HG02852 (cell line): Measurements from ENCODE around the gene IGFLR1.

ENCODE experiments used
- ATAC-seq: cut with Tn5 transposase; IDR thresholded peaks from one replicate; pipeline ENCODE4 v1.9.1; 2021; ENCODE audit warnings: mild to moderate bottlenecking, moderate library complexity; ENCODE audit not compliant: unreplicated experiment

IGFLR1 gene

DNA sequence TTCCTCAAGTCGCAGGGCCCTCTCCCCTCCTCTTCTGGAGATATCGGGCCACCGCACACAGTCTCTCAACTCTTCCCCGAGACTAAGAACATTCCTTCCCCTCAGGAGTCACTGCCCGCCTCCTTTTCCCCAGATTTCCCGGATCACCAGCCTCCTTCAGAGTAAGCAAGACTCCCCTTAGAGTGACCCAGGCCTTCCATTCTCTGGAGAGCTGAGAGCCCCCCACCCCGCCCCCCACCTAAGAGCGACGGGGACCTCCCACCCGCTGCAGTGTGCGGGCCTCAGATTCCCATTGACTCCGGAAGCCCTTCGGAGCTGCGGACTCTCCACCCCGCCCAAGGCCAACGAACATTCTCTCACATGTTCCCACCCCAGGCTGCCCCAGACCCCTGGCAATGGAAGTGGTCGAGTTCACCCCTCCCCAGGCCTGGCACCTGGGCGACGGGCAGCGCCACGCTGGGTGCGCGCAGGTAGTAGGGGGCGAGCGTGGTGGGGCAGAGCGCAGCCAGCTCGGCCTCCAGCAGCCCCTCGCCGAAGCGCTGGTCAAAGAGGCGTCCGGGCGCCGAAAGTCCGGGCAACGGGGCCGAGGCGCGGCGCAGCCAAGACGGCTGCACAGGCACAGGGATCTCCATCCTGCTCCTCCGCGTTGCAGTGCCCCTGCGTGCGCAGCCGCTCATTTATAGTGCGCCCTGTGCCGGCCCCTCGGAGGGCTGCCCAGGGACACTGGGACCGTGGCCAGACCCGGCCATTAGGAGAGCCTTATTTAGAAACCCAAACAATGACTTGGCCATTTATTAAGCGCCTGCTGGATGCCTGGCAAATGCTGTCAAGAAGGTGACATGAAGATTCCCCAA is 14.4 kb upstream of the IGFLR1 start, which contains the start of gene HSPB6:
Gene HSPB6 (minus strand): TSS at position 653 of the 854 bp plus-strand sequence. CDS start 21 bp downstream, at position 632.
- no peak for ATAC-seq

DNA sequence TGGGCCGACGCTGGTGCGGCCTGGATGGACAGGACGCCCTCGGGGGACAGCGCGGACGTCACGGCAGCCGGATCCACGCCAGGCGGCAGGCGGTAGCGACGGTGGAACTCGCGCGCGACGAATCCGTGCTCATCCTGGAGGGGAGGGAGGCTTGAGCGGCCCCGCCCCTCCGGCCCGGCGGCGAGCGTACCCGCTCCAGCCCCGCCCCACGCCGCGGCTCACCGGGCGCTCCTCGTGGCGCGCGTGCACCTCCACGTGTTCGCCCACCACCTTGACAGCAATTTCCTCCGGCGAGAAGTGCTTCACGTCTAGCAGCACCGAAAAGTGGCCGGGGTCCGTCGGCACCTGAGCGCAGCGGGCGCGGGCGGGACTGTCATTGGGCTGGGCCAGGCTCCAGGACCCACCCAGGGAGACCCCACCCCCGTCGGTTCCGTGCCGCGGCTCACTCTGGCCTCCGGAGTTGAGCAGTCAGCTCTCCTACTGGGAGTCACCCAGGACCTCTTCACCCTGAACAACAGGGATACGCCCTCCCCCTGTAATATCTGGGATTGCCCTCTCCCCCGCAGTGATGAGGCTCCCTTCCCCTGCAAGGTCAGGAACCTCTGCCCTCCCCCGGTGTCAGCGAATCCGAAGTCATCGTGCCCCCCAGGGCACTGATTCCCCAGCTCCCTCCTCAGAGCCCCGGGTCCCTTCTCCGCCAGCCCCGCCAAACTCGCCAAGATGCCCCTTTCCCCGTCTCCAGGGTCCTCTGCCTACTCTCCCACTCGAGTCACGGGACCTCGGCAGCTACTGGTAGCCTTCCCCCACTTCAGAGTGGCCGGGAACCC is 13.5 kb upstream of the IGFLR1 start:
- no peak for ATAC-seq

DNA sequence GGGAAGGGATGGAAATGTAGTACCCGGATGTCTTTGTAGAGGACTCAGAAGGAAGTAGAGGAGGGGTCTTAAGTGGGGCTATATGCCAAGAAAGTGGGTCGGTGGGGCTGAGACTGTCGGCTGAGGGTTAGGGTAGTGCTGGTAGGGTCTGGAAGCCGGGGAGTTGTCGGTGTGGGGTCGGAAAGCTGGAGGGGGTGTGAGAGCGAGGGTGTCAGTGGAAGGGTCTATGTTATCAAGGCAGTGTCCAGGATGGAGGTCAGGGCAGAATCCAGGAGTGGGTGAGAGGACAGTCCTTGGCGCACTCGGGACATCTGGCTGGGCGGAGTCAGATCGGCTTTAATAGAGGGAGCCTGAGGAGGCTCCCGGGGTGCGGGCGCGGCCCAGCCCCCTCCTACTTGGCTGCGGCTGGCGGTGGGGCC is 12.9 kb upstream of the IGFLR1 start:
- no peak for ATAC-seq

DNA sequence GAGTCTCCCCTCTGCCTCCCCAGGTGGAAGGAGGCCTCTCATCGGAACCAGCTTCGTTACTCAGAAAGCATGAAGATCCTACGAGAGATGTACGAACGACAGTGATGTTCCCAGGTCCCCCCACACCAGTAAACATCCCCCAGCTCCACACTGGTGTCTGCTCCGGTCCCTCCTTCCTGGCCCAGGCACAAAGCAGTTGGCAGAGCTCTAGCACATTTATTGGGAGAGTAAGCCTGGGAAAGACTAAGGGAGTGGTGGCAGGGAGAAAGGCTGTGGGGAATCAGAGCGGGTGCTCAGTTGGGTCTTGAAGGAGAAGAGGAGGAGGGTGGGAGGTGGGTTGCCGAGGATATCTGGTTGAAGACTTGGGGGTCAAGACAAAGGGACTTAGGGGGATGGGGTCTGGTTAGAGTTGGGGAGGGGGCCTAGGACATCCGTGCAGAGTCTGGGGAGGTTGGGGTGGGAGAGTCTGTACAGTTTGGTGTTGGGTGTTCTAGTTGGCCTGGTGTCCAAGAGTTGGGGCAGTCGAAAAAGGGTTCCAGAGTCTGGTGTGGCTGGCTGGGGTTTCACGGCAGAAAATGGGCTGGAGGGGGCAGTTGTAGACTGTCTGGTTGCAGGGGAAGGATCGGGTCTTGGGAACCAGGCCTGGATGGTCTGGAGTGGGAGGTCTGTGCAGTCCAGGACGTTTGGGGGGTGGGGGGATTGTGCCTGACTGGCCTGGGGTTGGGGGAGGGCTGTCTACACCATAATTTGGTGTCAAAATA is 12.3 kb upstream of the IGFLR1 start:
- no peak for ATAC-seq

DNA sequence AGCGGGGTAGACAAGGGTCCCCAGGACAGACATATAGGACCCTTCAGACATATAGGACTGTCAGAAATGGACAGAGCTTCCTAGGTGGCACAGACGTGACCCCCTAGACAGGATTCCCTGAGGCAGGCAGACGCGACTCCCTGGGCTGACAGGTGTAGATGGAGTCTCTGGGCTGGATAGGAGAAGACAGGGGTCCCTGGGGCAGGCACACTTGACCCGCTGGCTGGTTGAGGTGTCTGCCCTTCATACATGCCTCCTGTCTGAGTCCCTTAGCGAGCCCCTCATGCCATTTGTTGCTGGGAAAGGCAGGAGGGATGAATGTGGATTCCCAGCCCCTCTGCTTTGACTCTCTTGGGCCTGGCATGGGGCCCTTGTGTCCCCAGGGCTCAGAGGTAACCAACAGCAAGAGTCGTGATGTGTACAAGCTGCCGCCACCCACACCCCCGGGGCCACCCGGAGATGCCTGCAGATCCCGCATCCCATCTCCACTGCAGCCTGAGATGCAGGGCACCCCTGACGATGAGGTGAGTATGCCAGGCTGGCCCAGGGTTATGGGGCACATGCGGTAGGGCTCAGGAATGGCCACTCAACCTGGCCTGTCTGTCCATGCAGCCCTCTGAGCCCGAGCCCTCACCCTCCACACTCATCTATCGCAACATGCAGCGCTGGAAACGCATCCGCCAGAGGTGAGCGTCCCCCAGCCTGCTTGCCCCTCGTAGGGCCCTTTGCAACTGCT is 11.6 kb upstream of the IGFLR1 start:
- ATAC-seq: no peak

DNA sequence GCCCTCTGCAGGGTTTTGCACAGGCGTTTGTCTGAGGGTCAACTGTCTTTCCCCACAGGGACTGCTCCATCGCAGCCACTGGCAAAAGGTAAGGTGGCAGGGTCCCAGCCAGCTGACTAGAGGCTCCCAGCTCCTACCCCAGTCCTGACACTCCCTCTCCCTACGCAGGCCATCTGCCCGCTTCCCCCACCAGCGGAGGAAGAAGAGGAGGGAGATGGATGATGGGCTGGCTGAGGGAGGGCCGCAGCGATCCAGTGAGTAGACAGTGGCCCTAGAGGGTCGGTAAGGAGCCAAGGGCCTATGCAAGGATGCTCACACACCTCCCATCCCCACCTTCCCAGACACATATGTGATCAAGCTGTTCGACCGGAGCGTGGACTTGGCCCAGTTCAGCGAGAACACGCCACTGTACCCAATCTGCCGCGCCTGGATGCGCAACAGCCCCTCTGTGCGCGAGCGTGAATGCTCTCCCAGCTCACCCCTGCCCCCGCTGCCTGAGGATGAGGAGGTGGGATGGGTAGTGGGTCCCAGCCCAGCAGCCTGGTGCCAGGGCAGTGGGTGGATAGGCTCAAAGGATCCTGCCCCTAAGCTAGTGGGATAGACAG is 10.6 kb upstream of the IGFLR1 start:
- no peak for ATAC-seq

DNA sequence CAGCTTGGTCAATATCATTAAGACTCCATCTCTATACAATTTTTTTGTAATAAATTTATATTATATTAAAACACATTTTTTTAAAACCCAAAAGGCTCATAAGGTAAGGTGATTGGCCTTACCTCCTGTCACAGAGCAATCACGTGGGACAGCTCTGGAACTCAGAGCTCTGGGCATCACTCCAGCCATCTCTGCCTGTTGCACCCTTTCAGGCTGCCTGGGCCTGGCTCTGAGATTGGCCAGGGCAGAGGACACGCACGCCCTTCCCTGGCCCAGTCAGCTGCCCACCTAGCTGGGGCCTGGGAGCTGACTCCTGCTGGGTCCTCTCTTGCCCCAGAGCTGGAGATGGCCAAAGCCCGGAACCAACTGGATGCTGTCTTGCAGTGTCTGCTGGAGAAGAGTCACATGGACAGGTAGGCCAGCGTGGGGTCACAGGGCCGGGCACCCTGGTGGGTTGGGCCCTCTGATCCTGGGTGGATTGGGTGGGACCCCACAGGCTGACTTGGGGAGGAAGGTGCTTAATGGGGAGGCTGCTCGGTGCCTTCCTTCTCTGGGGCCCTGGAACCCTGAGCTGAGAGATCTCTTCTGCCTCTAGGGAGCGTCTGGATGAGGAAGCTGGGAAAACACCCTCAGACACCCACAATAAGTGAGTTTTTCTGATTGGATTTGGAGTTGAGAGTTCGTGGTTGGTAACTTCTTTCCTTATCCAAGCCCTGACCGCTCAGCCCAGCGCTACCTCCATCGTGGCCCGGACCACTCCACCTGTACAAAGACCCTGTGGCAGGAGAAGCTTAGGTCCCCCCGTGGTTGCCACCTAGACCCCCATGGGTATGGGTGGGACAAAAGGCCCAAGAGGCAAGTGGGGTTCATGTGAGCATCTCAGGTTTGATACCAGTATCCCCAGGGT is 9.8 kb upstream of the IGFLR1 start:
- ATAC-seq: no peak

DNA sequence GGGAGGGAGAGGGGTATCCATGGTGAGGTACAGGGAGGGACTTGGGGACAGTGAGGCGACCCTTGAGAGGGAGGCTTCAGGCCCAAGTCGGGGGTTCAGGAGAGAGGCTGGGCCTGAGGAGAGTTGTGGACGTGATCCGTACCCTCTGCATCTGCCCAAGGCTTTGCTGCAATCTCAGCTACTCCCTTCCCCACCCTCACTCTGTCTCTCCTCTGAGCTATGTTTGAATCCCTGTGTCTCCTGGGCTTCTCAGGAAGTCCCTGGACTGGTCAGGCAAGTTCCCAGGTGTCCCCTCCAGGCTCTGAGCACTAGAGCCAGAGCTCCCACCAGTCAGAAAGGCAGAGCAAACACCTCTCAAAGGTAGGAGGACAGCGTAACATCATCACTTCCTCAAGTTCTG is 7.9 kb upstream of the IGFLR1 start:
- no peak for ATAC-seq

DNA sequence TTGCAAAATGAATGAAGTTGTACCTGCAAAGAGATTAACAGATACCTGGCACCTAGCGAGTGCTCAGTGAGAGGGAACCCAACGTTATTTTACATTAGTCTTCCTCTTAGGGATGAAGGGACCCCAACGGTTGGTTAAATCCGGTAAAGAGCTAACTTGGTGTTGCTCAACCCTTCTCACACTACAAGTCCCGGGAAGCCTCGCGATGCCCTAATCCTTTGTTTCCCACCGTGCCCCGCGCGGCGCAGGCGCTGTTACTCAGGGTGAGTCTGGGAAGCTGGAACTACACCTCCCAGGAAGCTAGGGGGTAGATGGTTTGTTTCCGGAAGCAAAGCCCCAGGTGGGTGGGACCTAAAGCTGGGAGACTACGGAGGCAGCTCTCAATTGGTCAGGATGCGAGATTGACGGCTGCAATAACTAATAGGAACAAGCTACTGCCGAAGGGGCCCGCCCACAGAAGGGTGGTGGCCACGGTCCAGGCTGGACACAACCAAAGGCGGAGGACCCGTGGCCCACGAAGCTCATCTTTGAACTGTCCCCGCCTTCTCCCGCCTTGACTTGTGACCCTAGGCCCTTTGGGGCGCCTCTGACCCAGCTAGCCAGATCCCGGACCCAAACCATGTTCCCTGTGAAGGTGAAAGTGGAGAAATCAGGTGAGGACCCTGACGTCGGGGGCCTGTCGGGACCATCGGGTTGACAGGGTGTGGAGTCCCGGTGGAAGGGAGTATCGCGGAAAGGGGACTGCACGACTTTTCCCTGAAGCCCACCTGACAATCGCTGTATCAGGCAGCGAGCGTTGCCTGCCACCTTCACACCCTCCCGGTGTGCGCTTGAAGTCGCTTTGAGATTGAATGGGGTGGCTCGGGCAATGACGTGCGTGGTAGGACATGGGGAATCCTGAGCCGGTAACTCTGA is 6.1 kb upstream of the IGFLR1 start, which contains the start of gene LIN37:
Gene LIN37 (plus strand): TSS at position 471 of the 915 bp plus-strand sequence. CDS start 149 bp downstream, at position 620.
- peak; percentile 72 for ATAC-seq

DNA sequence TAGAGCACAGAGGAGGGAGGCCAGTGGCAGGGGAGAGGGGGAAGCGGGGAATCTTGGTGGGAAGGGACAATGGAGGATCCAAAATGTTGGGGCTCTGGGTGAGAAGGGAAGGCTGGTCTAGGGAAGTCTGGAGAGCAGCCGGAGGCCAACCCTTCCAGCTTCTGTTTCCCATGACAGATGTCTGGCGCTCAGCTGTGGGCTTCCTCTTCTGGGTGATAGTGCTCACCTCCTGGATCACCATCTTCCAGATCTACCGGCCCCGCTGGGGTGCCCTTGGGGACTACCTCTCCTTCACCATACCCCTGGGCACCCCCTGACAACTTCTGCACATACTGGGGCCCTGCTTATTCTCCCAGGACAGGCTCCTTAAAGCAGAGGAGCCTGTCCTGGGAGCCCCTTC is 4.3 kb upstream of the IGFLR1 start:
- no peak for ATAC-seq

DNA sequence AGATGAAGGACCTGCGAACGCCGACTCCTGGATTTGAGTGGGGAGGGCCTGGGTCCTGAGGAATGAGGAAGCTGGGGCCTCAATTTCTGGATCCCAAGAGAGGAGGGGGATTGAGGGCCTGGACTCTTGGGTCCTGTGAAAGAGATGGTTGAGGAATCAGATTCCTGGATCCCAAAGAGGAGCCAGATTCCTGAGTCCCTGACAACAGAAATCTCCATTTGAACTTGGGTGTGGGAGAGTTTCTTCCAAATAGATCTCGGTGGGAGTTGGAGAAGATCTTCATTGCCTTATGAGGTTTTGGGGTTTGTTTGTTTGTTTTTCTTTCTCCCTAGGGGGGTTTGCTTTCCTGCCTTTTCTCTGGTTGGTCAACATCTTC is 3.8 kb upstream of the IGFLR1 start:
- ATAC-seq: no peak

DNA sequence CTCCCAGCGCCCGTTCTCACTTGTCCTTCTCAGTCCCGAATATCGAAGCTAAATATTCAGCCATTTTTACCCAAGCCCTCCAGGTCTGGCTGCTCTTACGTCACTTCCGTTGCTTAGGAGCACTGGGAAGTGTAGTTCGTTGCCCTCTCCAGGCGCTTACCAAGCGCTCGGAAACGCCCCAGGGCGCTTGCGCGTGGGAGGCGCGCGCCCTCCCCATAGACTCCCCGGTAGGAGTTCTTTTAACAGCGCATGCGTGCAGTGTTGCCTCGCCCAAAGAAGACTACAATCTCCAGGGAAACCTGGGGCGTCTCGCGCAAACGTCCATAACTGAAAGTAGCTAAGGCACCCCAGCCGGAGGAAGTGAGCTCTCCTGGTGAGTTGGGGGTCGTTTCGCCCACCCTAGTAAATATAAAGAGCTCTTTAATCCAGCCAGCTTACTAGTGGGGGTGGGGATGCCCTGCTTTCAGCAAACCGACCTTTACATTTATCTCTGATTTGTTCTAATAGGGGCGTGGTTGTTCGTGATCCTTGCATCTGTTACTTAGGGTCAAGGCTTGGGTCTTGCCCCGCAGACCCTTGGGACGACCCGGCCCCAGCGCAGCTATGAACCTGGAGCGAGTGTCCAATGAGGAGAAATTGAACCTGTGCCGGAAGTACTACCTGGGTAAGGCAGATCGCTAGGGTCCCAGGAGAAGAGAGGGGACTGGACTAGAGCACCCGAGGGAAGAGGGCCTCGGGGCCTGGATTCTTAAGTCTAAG is 3.3 kb upstream of the IGFLR1 start, which contains the start of the genes PSENEN and U2AF1L4:
Gene PSENEN (plus strand): TSS at position 324 of the 759 bp plus-strand sequence. CDS start 280 bp downstream, at position 604.
Gene U2AF1L4 (minus strand): TSS at position 91 of the 759 bp plus-strand sequence. CDS start 27 bp downstream, at position 64.
- peak; percentile 37 for ATAC-seq

DNA sequence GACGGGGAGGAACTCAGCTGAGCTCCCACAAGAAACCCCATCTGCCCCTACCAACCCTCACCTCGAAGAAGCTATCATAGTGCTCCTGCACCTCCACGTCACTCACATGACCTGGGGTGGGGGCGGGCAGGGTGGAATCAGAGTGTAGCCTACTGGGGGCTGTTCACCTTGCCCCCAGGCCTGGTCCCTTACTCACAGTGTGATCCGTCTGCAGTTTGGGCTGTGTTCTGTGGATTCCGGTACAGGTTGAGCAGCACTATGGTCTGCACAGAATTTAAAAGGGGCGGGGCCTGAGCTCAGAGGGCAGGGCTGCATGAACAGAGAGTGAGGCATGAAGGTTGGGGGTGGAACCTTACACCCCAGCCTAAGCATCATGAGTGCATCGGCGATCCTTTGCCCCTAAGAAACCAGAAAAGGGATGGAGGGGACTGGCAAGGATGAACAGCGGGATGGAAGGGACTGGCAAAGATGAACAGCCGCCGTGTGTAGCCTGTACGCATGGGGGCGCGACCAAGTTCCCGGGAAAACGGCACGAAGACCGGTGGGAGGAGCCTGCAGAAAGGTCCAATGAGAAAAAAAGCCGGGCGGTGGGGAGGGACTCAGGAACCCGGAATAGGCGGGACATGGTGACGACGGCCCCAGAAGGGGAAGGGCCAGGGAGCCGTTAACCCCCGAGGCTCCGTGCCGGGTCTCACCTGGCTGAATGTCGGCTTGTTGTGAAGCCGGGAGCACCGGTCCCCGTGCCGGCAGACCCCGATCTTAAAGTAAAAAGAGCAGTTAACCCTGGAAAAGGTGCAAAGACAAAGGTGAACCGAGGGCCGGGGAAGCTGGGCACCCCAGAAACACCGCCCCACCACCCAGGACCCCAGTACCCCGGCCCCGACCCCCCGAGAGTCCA is 2.4 kb upstream of the IGFLR1 start:
- peak; percentile 36 for ATAC-seq

DNA sequence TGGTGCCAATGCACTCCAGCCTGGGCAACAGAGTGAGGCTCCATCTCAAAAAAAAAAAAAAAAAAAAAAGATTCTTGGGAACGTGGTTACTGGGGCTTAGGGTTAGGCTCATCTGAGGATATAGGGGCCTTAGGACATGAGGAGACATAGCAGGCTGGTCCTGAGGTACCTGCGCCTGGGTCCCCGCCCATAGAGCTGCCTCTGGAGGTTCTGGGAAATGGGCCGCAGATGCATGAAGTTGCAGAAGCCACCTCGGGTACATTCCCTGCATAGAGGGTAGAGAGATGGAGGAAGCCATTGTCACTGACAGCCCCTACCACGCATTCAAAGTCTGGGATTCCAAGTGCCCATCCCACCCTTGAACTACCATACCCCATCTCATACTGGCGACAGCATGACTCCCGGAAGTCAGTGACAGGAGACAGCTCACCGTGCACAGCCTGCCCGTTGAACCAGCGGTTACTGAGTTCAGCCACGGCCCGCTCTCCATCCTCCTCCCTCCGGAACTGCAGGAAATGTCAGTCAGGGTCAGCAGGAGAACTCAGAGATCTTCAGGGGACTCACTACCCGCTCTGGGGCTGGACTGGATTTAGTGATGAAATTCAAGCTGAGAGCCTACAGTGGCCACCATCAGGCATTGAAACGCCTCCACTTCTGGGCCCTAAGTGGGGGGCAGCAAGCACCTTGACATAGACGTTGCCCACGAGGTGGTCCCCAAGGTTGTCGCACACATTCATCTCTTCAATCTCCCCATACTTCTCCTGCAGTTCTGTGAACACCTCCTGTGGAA is 1.6 kb upstream of the IGFLR1 start:
- no peak for ATAC-seq

DNA sequence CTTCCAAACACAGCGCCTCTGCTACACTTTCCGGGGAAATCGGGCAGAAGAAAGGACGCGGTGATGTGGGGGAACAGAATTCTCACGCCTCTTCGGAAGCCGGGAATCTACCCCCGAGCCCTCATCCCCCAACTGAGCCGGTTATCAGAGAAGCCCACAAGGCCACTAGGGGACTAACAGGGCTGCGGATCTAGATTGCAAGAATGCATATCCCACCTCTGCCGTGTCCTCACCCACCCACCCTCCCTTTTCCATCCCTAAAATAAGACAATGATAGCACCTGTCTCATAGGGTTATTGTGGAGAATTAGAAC is 1.1 kb downstream of the IGFLR1 start:
- ATAC-seq: no peak
